Ascending aorta (tissue), 2 donors: ENCODE results near the gene FIGLA. TPM values are rescaled to one million over a fixed set of nuclear protein-coding genes. Genes with fewer than 3 reads are reported as not detected.

Experiments
- DNase-seq, 2 donors: peaks; one replicate each; pipeline ENCODE4 v3.0.0-alpha.2; 2019; ENCODE audit warnings: low spot score in 2 of 2
- H3K27ac ChIP-seq, 2 donors: fragments of 200-600 bp; sonication (generic); one replicate each; pipeline ENCODE4 v1.5.1; 2016 to 2017; ENCODE audit warnings: mild to moderate bottlenecking in 1 of 2
- H3K27me3 ChIP-seq: fragments of 200-600 bp; sonication (generic); one replicate; pipeline ENCODE4 v1.5.1; 2017
- H3K36me3 ChIP-seq, 2 donors: fragments of 200-600 bp; sonication (generic); one replicate each; pipeline ENCODE4 v1.5.1; 2016
- H3K4me1 ChIP-seq, 2 donors: fragments of 200-600 bp; sonication (generic); one replicate each; pipeline ENCODE4 v1.5.1; 2016 to 2017; ENCODE audit warnings: mild to moderate bottlenecking in 1 of 2
- H3K4me3 ChIP-seq, 2 donors: fragments of 200-600 bp; sonication (generic); one replicate each; pipeline ENCODE4 v1.5.1; 2016 to 2017; ENCODE audit warnings: mild to moderate bottlenecking in 1 of 2
- H3K9me3 ChIP-seq, 2 donors: fragments of 200-600 bp; sonication (generic); one replicate each; pipeline ENCODE4 v1.5.1; 2016
- CTCF ChIP-seq, 3 experiments: fragments of 200-600 bp in 2 of 3; fragments of 450-650 bp in 1 of 3; sonication (generic) in 2 of 3; IDR thresholded peaks; one replicate each; pipeline ENCODE4 v1.5.1; 2016 to 2019; ENCODE audit warnings: antibody characterized with exemption in 3 of 3, mild to moderate bottlenecking in 1 of 3, moderate library complexity in 1 of 3
- intact Hi-C: fragments of 100-400 bp; cut with DNase I; formaldehyde crosslinking; loops from one replicate; pipeline ENCODE4 v1.15.1; 2023
- total RNA-seq: library from RNA; depleted of rRNA; stranded (reverse); fragments of >200 nt; gene quantifications from one replicate; pipeline ENCODE4 v1.1.0, GENCODE V29; 2016

The FIGLA gene
- total RNA-seq, 1 donor from 2014 or later, result not detected

- peaks cover 10% of the 10 kb centered on the region in 2 donors for H3K4me1 ChIP-seq
- peaks cover 8% of the 10 kb centered on the region for H3K27me3 ChIP-seq
- H3K9me3 ChIP-seq, result no peaks in the 10 kb centered on the region
- no peaks in the 10 kb centered on the region for H3K36me3 ChIP-seq
- intact Hi-C loops, result no loop called here
- no peak for DNase-seq
- H3K27ac ChIP-seq, result no peak overlapping the region
- H3K4me3 ChIP-seq, result no peak overlapping the region
- TF ChIP-seq CTCF (IDR thresholded peaks at IDR 0.05), result no peak
These were observed 21.0 kb downstream of the FIGLA start for GRCh38 chr2:70769450-70769849.

DNA sequence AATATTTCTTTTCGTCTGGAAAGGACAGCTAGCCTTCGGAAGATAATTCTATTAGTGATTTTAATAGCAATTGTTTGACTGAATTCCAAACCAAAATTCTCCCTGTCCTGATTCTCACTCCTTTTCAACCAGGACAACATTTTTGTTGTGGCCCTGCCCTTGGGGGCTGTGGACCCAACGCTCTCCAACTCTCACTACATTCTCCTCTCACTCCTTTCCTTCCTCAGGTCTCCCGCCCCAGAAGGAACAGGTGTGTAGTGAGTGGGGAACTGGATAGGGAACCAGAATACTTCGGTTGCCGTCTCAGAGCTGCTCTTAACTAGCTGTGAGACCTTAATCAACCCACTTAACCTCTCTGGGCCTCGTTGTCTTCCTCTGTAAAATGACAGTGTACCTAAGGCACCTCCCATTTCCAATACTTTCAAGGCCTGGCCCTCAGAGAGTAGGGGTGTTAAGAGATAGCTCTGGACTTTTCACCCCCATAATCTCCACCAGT is 21.8 kb downstream of the FIGLA start:
- H3K4me3 ChIP-seq, result no peak overlapping the region
- intact Hi-C loops, result no loop called here

GRCh38 chr2:70767699-70768589 is 22.5 kb downstream of the FIGLA start, which contains the start of gene ADD2:
TSS of gene ADD2 (minus strand) at chr2:70768200. CDS start at chr2:70706408, 61,792 bp downstream.
- peaks cover 10% of the 10 kb centered on the region in 2 donors for H3K4me1 ChIP-seq
- intact Hi-C loops, result no loop called here
- no peak for TF ChIP-seq CTCF (IDR thresholded peaks at IDR 0.05)
- peak within 1 kb of the TSS; percentile 48 to 64 for H3K4me3 ChIP-seq
- no peaks in the 10 kb centered on the region for H3K9me3 ChIP-seq
- peak in 1 of 2 donors; percentile 66 for DNase-seq
- H3K27ac ChIP-seq, result no peak within 1 kb of the TSS
- H3K36me3 ChIP-seq, result no peaks in the 10 kb centered on the region
- H3K27me3 ChIP-seq, result peaks cover 8% of the 10 kb centered on the region

More for the DNA sequence above, 21.8 kb downstream of the FIGLA start:
- no peaks in the 10 kb centered on the region for H3K36me3 ChIP-seq
- no peak for DNase-seq
- peaks cover 10% of the 10 kb centered on the region in 2 donors for H3K4me1 ChIP-seq
- H3K27me3 ChIP-seq, result peaks cover 8% of the 10 kb centered on the region
- no peak overlapping the region for H3K27ac ChIP-seq
- TF ChIP-seq CTCF (IDR thresholded peaks at IDR 0.05), result no peak
- H3K9me3 ChIP-seq, result no peaks in the 10 kb centered on the region

- peaks cover 10% of the 10 kb centered on the region in 2 donors for H3K4me1 ChIP-seq
- H3K36me3 ChIP-seq, result no peaks in the 10 kb centered on the region
- DNase-seq, result no peak
- TF ChIP-seq CTCF (IDR thresholded peaks at IDR 0.05), result no peak
- peaks cover 8% of the 10 kb centered on the region for H3K27me3 ChIP-seq
- H3K27ac ChIP-seq, result no peak overlapping the region
- peak overlapping the region; percentile 48 to 64 for H3K4me3 ChIP-seq
- no peaks in the 10 kb centered on the region for H3K9me3 ChIP-seq
- intact Hi-C loops, result no loop called here
These were observed 23.3 kb downstream of the FIGLA start for GRCh38 chr2:70767079-70767698.

DNA sequence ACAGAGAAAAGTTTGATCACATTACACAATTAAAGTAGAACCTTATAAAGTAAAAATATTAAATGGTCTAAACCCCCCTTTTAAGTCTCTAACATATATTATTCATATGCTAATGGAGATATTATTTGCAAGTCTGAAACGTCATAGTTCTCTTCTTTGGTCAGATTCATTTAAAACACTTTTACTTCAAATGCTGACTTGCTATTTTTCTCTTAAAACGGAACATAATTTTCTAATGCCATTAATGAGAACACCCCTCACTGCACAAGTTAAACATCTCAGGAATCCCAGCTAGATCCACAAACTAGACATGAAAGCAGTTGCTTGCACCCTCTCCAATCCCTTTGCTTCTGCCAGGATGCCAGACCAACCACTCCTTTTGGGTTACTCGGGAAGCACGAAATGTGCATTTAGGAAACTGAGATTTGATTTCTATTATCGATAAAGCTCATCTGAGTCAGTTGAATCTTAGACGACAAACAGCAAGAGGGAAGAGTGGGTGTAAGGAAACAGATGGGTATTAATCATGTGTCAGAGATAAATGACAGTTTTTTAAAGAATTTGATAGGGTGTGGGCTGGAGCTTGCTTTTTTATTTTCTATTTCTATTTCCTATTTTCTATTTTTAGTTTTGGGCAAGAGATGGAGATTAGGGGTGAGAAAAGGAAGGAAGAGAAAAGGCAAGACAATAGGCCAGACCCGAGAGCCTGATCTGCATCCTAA is 23.9 kb downstream of the FIGLA start:
- peak overlapping the region; percentile 48 to 64 for H3K4me3 ChIP-seq
- H3K27ac ChIP-seq, result no peak overlapping the region
- no peak for DNase-seq
- TF ChIP-seq CTCF (IDR thresholded peaks at IDR 0.05), result no peak
- intact Hi-C loops, result no loop called here
- peaks cover 8% of the 10 kb centered on the region for H3K27me3 ChIP-seq
- H3K9me3 ChIP-seq, result no peaks in the 10 kb centered on the region
- H3K36me3 ChIP-seq, result no peaks in the 10 kb centered on the region
- peaks cover 10% of the 10 kb centered on the region in 2 donors for H3K4me1 ChIP-seq
